ENCODE data around the gene CES1.
"Not testable (repeated sequence)": the region's sequence is repeated elsewhere in the genome, so short reads cannot be mapped to it uniquely, and the experiment has no call there.

Gene CES1

DNA sequence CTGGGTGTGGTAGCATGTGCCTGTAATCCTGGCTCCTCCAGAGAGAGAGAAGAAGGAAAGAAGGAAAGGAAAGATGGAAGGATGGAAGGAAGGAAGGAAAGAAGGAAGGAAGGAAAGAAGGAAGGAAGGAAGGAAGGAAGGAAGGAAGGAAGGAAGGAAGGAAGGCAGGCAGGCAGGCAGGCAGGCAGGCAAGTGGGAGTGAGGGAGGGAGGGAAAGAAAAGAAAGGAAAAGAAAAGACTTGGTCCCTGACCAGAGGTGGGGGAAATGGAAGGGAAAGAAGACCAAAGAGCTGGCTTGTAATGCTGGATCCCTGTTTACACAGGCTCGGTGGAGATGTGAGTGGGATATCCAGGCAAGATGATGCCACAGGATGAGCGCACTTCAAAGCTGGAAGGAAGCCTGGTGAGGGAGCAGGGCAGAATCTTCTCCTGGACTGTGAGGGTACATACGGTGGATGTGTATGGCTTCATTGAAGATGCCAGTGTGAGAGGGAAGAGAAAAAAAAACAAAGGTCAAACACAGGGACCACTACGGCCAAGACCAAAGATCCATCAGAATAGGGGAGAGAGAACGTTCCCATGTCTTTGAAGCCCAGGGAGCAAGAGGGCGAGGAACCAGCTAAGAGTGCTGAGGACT is 2.1 kb downstream of the CES1 start:
- no peak for DNase-seq (ENCODE audit: low spot score)

DNA sequence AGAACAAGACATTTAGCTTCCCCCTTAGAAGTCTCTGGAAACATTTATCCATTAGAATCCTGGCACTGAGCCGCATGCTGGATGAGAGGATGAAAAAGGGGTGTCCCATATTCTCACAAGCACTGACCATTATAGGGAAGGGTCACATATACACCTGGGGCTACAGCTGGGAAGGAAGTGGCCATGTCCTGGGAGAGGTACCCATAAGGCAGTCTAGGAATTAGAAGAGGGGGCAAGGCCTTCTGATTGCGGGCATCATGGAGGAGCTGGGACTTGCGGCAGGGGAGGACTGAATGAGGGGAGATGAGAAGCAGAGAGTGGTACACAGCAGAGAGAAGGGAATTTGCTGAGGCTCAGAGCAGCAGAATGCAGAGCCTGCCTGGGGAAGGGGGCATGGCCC is 3.7 kb downstream of the CES1 start:
- not testable (repeated sequence) for DNase-seq (ENCODE audit: low spot score)

DNA sequence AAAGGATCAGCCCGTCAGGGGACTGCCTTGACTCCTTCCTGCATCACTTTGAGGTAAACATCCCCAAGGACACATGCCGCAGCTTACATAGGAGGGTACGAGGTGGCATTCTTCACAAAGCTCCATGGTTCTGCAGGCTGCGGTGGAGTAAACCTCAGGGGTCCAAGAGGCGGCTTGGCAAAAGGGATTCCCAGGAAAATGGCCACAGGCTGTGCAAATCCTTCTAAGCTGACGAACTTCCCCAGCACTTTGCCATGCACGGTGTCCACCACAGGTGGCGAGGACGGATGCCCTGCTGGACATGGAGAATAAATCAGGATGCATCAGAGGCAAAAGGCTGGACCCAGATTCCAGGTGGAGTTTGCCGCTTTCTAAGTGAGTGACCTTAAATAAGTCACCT is 4.2 kb downstream of the CES1 start:
- no peak for DNase-seq (ENCODE audit: low spot score)

DNA sequence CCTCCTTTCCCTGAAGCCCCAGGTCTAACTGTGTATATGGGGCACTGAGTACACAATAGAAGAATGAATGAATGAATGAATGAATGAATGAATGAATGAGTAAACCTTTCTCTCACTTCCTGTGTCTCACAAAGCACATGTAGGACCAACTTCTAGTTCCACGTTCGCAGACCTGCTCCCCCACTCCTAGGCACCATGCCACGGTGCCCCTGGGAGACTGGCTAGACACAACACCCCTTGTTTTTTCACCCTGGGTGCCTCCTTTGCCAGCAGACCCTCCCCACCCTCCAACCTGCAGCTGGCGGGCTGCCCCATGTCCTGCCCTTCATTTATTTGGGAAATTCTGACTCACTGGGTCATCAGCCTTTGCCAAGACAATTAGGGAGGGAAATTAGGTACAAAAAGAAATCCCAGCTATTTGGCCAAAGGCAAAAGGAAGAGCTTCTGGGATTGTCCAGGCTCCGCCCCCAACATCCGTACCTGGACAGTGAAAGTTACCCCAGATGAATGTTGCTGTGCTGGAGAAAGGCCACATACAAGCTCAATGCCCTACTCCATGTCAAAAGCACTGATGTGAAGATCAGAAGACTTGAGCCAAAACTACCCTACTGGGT is 7.7 kb downstream of the CES1 start:
- no peak for DNase-seq (ENCODE audit: low spot score)

DNA sequence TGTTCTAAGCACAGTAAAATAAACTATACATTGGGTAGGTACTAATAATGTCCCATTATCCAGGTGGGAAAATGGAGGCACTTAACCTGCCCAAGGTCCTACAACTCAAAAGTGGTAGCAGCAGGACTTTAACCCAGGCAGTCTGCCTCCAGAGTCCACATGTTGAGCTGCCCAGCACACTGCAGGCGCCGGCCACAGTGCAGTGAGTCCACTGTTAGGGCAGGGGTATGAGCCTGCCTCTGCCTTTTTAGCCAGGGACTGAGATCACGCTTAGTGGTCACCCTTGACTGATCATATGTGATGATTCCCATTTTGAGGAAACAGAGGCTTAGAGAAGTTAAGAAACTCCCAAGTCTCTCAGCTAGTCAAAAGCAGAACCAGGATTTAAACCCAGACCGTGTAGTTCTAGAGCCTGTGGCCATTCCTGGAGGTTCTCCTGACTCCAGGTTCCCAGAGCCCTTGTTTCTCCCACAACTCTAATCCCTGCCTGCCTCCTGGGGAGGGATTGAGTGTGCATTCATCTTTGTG is 8.4 kb downstream of the CES1 start:
- DNase-seq (ENCODE audit: low spot score): no peak

DNA sequence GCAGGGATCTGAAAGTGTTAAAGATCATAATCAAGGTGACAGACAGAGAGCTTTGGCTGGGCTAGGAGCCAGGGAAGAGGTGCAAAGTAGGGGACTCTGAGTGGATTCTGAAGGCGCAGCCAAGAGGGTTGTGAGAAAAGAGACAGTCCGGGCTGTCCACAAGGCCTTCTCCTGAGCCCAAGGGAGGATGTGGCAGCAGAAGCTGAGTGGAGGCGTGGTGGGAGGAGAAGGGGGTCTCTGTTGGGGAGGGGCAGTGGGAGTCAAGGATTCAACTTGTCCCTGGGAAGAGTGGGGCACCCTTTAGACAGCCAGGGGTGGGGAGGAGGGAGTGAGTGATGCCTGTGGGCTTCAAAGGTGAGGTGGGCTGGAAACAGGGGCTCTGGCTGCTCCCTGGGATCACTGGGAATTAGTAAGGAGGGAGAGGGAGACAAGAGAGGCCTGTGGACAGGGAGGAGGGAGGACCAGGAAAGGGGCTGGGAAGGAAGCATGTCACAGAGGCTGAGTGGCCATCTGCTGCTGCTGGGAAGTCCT is 10.6 kb downstream of the CES1 start:
- DNase-seq (ENCODE audit: low spot score): no peak

DNA sequence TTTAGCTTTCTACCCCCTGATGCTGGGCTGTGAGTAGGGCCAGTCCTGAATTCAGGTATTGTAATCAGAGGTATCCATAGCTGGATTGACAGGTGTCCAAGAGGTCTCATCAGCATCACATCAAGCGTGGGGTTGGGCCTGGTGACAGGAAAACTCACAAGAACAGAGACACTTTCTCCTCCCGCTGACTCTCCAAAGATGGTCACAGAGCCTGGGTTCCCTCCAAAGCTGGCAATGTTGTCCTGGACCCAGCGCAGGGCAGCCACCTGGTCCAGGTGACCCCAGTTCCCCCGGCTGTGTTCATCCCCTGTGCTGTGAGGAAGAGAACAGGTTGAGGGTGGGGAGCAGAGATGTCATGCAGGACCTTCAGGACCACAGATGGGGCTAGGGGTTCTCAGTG is 11.7 kb downstream of the CES1 start:
- no peak for DNase-seq (ENCODE audit: low spot score)

DNA sequence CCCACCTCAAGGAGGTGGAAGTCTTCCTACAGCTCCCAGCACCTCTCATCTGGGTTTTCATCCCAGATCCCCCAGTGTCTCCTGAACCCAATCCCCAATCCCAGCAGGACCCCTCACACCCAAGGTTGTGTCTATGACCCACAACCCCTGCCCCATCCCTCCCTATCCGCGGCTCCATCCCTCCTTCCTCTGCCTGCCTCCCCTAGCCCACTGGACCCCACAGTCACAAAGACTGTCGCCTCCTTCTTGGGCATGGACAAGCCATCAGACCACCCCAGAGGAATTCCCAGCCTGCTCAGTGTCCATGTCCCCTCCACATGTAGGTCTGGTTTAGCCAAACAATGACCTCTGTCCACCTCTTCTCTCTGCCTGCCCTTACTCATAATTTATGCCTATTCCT is 12.3 kb downstream of the CES1 start:
- no peak for DNase-seq (ENCODE audit: low spot score)

DNA sequence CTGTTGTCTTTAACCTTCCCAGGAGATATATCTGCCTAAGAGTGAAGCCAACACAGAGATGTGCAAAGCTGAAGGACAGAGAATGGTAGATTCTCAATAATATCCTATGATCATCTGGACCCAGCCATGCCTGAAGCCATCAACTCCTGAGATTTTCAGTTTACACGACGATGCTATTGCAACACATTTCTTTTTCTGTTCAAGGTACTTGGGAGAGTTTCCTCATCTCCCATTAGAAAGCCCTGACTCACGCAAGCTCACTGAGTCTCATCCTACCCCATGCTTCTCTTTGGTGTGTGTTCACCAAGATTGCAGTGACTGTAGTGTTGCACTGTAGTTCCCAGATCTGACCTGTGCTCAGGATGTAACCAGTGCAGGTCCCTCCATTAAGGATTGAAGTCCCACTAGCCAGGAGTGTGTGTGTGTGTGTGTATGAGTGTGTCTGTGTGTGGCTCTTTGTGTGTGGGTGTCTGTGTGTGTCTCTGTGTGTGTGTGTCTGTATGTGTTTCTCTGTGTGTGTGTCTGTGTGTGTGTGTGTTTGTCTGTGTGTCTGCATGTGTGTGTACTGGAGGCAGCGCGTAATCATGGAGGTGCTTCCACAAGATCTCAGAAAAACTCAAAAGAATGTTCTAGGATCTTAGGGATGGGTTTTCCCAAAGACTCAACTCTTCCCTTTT is 15.5 kb downstream of the CES1 start:
- no peak for DNase-seq (ENCODE audit: low spot score)

DNA sequence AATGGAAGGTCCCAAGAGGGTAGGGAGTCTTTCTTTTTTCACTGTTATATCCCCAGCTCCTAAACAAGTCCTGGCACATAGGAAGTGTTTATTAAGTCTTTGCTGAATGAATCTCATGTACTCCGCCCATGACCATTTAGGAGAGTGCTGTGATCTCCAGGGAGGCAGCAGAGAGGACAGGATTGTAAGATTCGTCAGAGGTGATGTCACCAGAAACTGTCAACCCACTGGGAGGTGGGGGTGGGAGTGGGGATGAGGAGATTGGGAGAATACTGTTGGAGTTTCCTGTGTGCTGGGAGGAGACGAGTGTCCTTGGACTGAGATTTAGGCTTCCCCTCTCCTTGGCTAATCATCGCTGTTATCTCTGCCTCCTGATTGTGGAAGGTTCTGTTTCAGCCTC is 16.7 kb downstream of the CES1 start:
- not testable (repeated sequence) for DNase-seq (ENCODE audit: low spot score)

DNA sequence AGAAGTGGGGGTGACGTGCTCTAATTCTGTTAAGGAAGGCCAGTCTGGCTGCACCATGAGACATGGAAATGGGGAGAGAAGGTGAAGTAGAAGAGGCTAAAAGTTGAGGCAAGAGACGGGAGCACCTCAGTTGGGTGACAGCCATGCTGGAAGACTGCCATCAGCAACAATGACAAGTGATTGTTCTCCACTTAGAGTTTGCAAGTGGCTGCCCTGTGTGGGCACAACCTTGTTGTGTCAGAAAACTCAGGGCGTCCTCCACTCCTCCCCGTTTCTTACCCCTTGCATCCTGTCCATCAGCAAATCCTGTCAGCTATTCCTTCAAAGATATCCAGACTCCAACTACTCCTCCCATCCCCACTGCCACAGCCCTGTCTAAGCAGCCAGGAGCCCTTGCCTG is 17.6 kb downstream of the CES1 start:
- DNase-seq (ENCODE audit: low spot score): no peak

DNA sequence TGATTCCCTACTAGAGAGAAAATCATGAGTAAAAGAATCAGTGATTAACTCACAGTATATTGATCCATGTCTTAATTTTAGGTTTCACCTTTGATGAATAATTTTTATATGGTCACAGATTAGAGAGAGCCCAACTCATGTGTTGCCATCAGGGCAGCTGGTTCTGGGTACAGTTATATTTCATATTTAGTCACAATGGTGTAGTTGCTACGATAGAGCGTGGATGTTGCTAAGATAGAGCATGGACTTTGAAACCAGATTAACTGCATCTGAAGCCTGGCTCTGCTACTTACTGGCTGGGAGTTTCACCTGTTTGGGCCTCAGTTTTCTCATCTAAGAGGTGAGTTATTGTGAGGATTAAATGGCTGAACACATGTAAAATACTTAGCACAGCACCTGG is 18.7 kb downstream of the CES1 start:
- DNase-seq (ENCODE audit: low spot score): not testable (repeated sequence)

DNA sequence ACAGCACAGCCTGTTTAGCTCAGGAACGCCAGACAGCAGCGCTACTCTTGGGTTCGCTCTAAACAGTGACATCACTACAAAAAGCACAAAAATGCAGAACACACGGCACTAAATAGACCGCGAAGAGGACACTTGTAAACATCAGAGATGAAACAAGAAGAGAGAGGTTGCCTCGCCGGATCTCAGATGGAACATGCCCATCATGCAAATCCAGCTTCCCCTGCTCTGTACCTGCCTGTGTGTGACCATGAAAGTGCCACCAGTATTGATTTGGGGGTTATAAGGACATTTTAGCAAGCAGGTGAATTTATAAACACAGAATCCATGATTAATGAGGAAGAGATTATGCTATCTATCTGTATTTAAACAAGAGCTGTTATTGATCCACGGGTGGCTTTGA is 19.2 kb downstream of the CES1 start:
- DNase-seq (ENCODE audit: low spot score): not testable (repeated sequence)

DNA sequence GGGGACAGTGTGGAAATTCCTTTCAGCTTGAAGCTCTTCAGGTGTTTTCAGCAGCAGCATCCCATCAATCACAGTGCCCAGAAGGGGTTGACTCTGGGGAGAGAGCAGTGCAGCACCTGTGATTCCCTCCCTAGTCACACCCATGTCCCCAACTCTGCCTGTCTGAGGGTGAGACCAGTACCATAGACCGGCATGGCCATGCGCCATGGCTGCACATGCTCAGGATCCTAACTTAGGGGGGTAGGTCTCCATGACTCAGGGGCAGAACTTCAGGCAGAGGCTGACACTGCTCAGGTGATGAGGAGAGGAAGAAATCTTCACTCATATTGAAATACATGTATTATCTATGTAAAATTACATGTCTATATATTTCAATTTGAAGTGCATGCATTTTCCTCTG is 19.9 kb downstream of the CES1 start:
- no peak for DNase-seq (ENCODE audit: low spot score)

DNA sequence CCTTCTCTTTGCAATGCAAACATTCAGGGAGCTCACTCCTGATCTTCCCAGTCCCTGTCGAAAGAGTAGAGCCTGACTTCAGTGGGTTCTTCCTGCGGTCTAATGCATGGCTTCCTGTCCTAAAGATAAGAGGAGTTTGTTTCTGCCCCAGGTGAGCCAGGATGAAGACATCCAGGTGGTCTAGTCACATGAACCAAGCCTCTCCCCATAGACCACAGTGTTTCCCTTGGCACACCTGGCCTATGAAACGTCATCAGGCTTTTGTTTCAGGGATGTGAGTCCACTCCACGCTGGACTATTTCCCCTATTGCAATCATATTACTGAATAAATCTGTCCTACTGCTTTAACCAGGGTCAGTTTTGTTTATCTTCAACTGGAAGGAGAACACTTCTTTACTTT is 21.1 kb downstream of the CES1 start:
- no peak for DNase-seq (ENCODE audit: low spot score)

DNA sequence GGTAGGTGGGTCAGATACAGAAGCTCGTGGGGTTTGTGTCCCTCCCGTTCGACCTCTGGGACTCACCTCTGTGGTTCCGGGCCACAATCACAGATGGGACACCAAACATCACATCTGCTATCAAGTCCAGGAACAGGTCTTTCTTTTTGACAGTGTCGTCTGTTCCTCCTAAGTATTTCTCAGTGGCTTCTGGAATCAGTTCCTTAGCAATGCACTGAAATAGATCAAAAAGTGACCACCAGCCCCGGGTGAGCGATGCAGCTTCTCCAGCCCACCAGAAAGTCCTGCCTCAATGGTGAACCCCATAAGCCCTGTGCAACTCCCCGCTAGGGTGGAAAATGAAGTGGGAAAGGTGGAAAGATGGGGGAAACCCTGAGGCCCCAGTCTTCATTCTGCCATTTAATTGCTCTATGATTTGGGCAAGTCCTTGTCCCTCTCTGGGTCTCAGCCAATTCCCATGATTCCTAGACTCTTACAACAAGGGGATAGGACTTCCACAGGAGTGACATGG is 22.4 kb downstream of the CES1 start:
- no peak for DNase-seq (ENCODE audit: low spot score)

DNA sequence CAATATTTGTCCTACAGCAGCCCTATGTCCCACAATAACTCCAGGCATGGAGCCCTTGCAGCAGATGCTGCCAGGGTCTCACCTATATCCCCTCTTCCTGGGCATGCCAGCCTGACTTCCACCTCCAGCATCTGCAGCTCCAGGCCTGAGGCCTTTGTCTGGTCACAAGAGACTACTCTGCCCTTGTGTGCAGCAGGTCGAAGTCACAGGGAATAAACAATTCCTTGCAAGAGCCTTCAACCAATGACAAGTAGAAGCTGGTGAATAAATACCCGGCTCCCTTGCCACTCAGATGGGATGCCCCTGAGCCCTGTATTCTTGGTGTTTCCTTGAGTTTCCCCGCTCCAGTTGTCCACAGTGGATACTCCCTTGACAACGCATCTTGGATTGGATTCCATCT is 23.0 kb downstream of the CES1 start:
- no peak for DNase-seq (ENCODE audit: low spot score)

DNA sequence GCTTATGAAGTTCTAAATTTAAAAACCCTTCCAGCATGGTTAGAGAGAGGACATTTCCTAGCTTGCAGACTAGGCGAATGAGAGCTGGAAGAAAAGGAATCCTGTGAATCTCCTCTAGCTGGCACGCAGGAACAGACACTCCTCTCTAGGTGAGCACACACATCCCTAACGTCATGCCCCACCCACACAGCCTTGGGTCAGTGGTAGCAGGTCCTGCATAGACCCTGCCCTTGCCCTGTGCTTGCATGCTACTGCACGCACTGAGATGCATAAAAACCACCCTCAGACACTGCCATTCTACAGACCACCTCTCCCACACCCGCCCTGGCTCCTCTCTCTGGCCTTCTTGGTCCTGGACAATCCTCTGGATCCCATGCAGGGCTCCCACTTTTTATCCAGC is 23.5 kb downstream of the CES1 start:
- no peak for DNase-seq (ENCODE audit: low spot score)

DNA sequence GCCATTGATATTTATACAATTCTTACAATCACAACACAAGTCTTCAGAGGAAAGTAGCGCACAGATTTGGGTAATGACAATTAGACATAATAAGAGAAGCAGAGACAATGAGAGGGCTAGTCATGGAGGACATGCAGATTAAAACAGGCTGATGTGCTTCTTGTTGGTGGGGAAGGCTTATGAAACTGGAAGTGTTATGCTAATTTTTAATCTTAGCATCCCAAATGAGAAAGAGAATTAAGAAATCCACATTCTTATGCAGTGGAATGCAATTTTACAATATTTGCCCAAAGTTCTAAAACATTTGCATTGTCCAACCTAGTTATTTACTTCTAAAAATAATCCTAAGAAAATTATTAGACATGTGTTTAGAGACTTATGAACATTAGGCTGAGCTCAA is 24.6 kb downstream of the CES1 start:
- DNase-seq (ENCODE audit: low spot score): not testable (repeated sequence)

DNA sequence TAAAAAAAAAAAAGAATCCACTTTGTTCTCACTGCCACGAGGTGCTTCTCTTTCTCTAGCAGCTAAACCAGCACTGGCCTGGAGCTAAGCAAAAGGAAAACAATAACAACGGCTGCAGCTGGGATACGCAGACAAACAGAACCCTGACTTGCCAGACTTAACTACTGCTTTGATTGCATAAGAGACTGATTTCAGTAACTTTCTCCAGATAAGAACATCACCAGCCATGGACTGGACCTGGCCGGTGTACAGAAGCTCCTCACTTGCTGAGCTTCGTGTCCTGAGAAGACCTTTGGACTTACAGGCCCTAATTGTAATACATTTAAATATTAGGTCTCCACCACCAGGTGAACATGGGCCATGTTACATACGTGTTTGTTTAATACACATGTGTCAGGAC is 27.8 kb downstream of the CES1 start:
- DNase-seq (ENCODE audit: low spot score): not testable (repeated sequence)

DNA sequence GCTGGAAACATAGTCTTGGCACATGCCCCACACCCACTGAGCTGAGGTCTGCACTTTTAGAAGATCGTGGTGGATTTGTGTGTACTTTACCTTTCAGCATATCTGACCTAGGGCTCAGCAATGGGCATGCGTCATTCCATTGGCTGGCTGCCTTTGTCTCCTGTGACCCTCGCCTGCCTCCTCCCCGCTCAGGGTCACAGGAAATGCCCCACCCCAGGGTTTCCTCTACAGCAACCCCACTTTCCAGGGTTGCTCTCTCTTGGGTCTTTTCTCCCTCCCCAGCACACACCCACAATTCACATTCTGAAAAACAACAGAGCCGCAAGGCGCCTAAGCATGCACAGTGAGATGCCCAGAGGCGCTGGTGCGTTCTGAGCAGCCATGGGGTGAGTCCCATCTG is 29.2 kb downstream of the CES1 start:
- DNase-seq (ENCODE audit: low spot score): not testable (repeated sequence)

DNA sequence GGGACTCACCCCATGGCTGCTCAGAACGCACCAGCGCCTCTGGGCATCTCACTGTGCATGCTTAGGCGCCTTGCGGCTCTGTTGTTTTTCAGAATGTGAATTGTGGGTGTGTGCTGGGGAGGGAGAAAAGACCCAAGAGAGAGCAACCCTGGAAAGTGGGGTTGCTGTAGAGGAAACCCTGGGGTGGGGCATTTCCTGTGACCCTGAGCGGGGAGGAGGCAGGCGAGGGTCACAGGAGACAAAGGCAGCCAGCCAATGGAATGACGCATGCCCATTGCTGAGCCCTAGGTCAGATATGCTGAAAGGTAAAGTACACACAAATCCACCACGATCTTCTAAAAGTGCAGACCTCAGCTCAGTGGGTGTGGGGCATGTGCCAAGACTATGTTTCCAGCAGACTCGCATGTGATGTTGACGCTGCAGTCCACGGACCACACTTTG is 39.9 kb downstream of the CES1 start:
- not testable (repeated sequence) for DNase-seq (ENCODE audit: low spot score)

DNA sequence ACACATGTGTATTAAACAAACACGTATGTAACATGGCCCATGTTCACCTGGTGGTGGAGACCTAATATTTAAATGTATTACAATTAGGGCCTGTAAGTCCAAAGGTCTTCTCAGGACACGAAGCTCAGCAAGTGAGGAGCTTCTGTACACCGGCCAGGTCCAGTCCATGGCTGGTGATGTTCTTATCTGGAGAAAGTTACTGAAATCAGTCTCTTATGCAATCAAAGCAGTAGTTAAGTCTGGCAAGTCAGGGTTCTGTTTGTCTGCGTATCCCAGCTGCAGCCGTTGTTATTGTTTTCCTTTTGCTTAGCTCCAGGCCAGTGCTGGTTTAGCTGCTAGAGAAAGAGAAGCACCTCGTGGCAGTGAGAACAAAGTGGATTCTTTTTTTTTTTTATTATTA is 41.4 kb downstream of the CES1 start:
- DNase-seq (ENCODE audit: low spot score): not testable (repeated sequence)
